Ishikawa (cell line): ENCODE data around the gene C14orf119.

Experiments used
- CEBPB ChIP-seq: IDR thresholded peaks from 2 replicates; pipeline ENCODE4 v1.6.1; 2012
- CREB1 ChIP-seq: IDR thresholded peaks from 2 replicates; pipeline ENCODE4 v1.6.1; 2012; ENCODE audit warnings: low read depth
- EGR1 ChIP-seq: IDR thresholded peaks from 2 replicates; pipeline ENCODE4 v1.6.1; 2012
- EP300 ChIP-seq: IDR thresholded peaks from 2 replicates; pipeline ENCODE4 v1.6.1; 2012; ENCODE audit warnings: borderline replicate concordance
- FOXM1 ChIP-seq: IDR thresholded peaks from 2 replicates; pipeline ENCODE4 v1.6.1; 2012; ENCODE audit warnings: low read depth, borderline replicate concordance
- RAD21 ChIP-seq: IDR thresholded peaks from 2 replicates; pipeline ENCODE4 v1.6.1; 2012; ENCODE audit warnings: low read depth
- REST ChIP-seq: IDR thresholded peaks from 2 replicates; pipeline ENCODE4 v1.6.1; 2012; ENCODE audit warnings: low read depth, mild to moderate bottlenecking
- TAF1 ChIP-seq: IDR thresholded peaks from 2 replicates; pipeline ENCODE4 v1.6.1; 2012; ENCODE audit warnings: low read depth, mild to moderate bottlenecking
- TEAD4 ChIP-seq: IDR thresholded peaks from 2 replicates; pipeline ENCODE4 v1.6.1; 2012
- YY1 ChIP-seq: IDR thresholded peaks from 2 replicates; pipeline ENCODE4 v1.6.1; 2012; ENCODE audit warnings: low read depth
- ZBTB7A ChIP-seq: IDR thresholded peaks from 2 replicates; pipeline ENCODE4 v1.6.1; 2012; ENCODE audit warnings: low read depth
- TF ChIP-seq, protein P1 (sequence below): IDR thresholded peaks from 2 replicates; pipeline ENCODE4 v1.6.1; 2012

- no peak for TF ChIP-seq FOXM1
- no peak for TF ChIP-seq EP300
- no peak for TF ChIP-seq TAF1
- TF ChIP-seq, protein P1, sequence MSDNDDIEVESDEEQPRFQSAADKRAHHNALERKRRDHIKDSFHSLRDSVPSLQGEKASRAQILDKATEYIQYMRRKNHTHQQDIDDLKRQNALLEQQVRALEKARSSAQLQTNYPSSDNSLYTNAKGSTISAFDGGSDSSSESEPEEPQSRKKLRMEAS, result no peak
- no peak for TF ChIP-seq REST
- no peak for TF ChIP-seq RAD21
- TF ChIP-seq CEBPB, result no peak
- no peak for TF ChIP-seq ZBTB7A
- no peak for TF ChIP-seq YY1
- no peak for TF ChIP-seq CREB1
- no peak for TF ChIP-seq EGR1
- TF ChIP-seq TEAD4, result no peak
Measured at GRCh38 chr14:23131482-23131881, 36.2 kb downstream of the C14orf119 start.
